GM23248 (cell line): Measurements from ENCODE around the gene NOL6. TPM values are rescaled to one million over a fixed set of nuclear protein-coding genes. Genes with fewer than 3 reads are reported as not detected.

Experiments used
- DNase-seq: peaks from one replicate; pipeline ENCODE4 v3.0.0-alpha.2; 2015
- H2AFZ ChIP-seq: fragments of 200-600 bp; sonication (generic); 2 replicates; pipeline ENCODE4 v1.6.1; 2016; ENCODE audit warnings: antibody characterized with exemption
- H3F3A ChIP-seq: fragments of 200-600 bp; sonication (generic); 2 replicates; pipeline ENCODE4 v1.6.1; 2016; ENCODE audit warnings: mild to moderate bottlenecking, antibody characterized with exemption, mixed run types; ENCODE audit not compliant: insufficient read depth
- H3K27ac ChIP-seq: fragments of 200-600 bp; sonication (generic); 2 replicates; pipeline ENCODE4 v1.5.1; 2016; ENCODE audit warnings: mild to moderate bottlenecking
- H3K27me3 ChIP-seq: fragments of 200-600 bp; sonication (generic); replicated peaks from 2 replicates; pipeline ENCODE4 v1.6.1; 2016; ENCODE audit warnings: mild to moderate bottlenecking; ENCODE audit not compliant: insufficient read depth
- H3K36me3 ChIP-seq: fragments of 200-600 bp; sonication (generic); 2 replicates; pipeline ENCODE4 v1.6.1; 2016; ENCODE audit warnings: low read depth, mild to moderate bottlenecking
- H3K4me1 ChIP-seq: fragments of 200-600 bp; sonication (generic); 2 replicates; pipeline ENCODE4 v1.6.1; 2016; ENCODE audit warnings: mild to moderate bottlenecking; ENCODE audit not compliant: insufficient read depth
- H3K4me2 ChIP-seq: fragments of 200-600 bp; sonication (generic); one replicate; pipeline ENCODE4 v1.6.1; 2016; ENCODE audit warnings: mild to moderate bottlenecking; ENCODE audit not compliant: unreplicated experiment
- H3K4me3 ChIP-seq: fragments of 200-600 bp; sonication (generic); 2 replicates; pipeline ENCODE4 v1.5.1; 2016; ENCODE audit warnings: mild to moderate bottlenecking
- H3K79me2 ChIP-seq: fragments of 200-600 bp; sonication (generic); 2 replicates; pipeline ENCODE4 v1.6.1; 2016; ENCODE audit warnings: mild to moderate bottlenecking; ENCODE audit not compliant: insufficient read depth
- H3K9ac ChIP-seq: fragments of 200-600 bp; sonication (generic); 2 replicates; pipeline ENCODE4 v1.6.1; 2016; ENCODE audit warnings: mild to moderate bottlenecking
- H3K9me2 ChIP-seq: fragments of 200-600 bp; sonication (generic); 2 replicates; pipeline ENCODE4 v1.6.1; 2016; ENCODE audit warnings: mixed run types, mild to moderate bottlenecking, moderate library complexity; ENCODE audit not compliant: insufficient read depth
- H3K9me3 ChIP-seq: fragments of 200-600 bp; sonication (generic); one replicate; pipeline ENCODE4 v1.6.1; 2017; ENCODE audit warnings: low read depth
- H4K20me1 ChIP-seq: fragments of 200-600 bp; sonication (generic); 2 replicates; pipeline ENCODE4 v1.6.0; 2016; ENCODE audit not compliant: insufficient read depth
- EZH2 ChIP-seq: fragments of 200-600 bp; sonication (generic); IDR thresholded peaks from 2 replicates; pipeline ENCODE4 v1.6.1; 2018; ENCODE audit warnings: antibody characterized with exemption, mild to moderate bottlenecking; ENCODE audit not compliant: insufficient read depth, poor library complexity, severe bottlenecking
- EZH2phosphoT487 ChIP-seq: fragments of 200-600 bp; sonication (generic); IDR thresholded peaks from 2 replicates; pipeline ENCODE4 v1.6.1; 2018; ENCODE audit warnings: antibody characterized with exemption, moderate library complexity, mild to moderate bottlenecking, low read depth; ENCODE audit not compliant: insufficient read depth
- WGBS, 2 experiments: methylation state at CpG; one replicate each; pipeline ENCODE4 v1.1.6; 2015 to 2017; ENCODE audit warnings: low lambda C conversion rate in 2 of 2, low coverage in 1 of 2; ENCODE audit errors: missing lambda C conversion rate in 2 of 2; 5-methylcytosine and 5-hydroxymethylcytosine counted together
- in situ Hi-C: fragments of 300-500 bp; cut with MboI; formaldehyde crosslinking; loops from 2 replicates; pipeline ENCODE4 v1.15.0; 2020
- polyA plus RNA-seq: library from polyadenylated mRNA; unstranded; fragments of >200 nt; fragmentation: Nextera tagmentation; extraction: Ambion mirVana; gene quantifications from 2 replicates; pipeline ENCODE4 v1.2.1, GENCODE V29; 2016
- total RNA-seq: library from RNA; depleted of rRNA; stranded (reverse); fragments of >200 nt; shearing (Covaris generic); gene quantifications from 2 replicates; pipeline ENCODE4 v1.2.3, GENCODE V29; 2014

Gene NOL6
- total and polyA plus RNA-seq, 2 experiments from 2014 or later, result 18.0 to 31.2 TPM

DNA sequence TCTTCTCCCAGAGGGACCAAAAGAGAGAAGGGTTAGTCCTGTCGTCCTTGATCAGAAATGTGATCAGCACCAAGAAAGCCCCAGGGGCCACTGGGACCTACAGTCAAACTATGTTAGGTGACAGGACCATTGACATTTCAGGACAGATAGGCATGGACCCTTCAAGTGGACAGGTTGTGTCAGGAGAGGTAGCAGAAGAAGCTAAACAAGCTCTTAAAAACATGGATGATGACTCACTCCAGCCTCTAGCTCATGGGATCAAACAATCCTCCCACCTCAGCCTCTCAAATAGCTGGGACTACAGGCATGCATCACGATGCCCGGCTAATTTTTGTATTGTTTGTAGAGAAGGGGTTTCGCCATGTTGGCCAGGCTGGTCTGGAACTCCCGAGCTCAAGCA, 24.0 kb downstream of the NOL6 start:
- 79 to 80% methylated on average over 5 of the region's 5 CpGs for WGBS, 2 experiments
- TF ChIP-seq EZH2 (no peak), EZH2phosphoT487 (no peak)
- in situ Hi-C loops, result loop anchor here (25.0 kb wide), 1 partner anchor 362 kb away; the partner anchor contains the start of gene SMU1

DNA sequence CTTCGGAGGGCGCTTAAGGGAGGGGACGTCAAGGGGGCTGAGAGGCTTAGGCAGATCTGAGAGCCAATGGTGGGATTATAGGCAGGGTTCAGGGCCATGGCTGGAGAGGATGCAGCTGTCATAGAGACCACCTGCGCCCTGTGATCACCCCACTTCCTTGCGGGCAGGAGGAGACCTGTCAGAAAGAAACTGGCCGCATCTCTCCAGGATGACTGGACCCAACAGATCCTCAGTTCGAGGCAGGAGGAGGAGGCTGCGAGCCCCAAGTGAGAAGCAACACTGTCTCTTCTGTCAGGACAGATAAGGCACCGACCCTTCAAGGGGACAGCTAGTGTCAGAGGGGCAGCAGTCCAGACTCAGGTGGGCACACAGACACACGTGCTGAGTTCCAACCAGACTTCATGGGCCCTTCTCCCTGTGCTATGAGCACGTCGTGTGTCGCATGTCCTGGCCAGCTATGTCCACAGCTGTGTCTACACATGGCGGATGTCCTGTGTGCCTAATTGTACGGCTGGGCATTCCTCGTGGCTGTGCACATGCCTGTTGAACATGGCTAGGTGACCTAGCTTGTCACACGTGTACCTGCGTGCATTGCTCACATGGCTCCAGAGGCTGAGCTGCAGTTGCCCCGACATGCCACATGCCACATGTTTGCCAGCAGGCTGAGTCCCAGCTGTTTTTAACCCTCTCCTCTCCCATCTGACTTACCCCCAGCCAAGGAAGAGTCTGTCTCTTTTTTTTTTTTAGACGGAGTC, 25.7 kb downstream of the NOL6 start:
- peak overlapping the region; percentile 73 for H3K4me2 ChIP-seq
- no peaks in the 10 kb centered on the region for H4K20me1 ChIP-seq
- no peak overlapping the region for H3K27ac ChIP-seq
- WGBS, 2 experiments, result 27 to 28% methylated on average over 20 of the region's 20 CpGs
- in situ Hi-C loops, result no loop called here
- H3F3A ChIP-seq, result no peaks in the 10 kb centered on the region
- peaks cover 6% of the 10 kb centered on the region; the same call in 1 of the 2 replicates for H3K4me1 ChIP-seq
- TF ChIP-seq EZH2phosphoT487 (no peak), EZH2 (no peak)
- no peaks in the 10 kb centered on the region for H3K27me3 ChIP-seq
- H3K9ac ChIP-seq, result no peak overlapping the region
- H3K9me3 ChIP-seq, result no peaks in the 10 kb centered on the region
- DNase-seq, result peak; percentile 35
- H3K36me3 ChIP-seq, result no peaks in the 10 kb centered on the region
- H2AFZ ChIP-seq, result peak overlapping the region; percentile 76
- peak overlapping the region; percentile 71 for H3K4me3 ChIP-seq
- no peaks in the 10 kb centered on the region for H3K79me2 ChIP-seq
- no peaks in the 10 kb centered on the region for H3K9me2 ChIP-seq

More for the DNA sequence above, 24.0 kb downstream of the NOL6 start:
- H3K4me2 ChIP-seq, result no peak overlapping the region
- H3K9ac ChIP-seq, result no peak overlapping the region
- H4K20me1 ChIP-seq, result no peaks in the 10 kb centered on the region
- DNase-seq, result no peak
- no peaks in the 10 kb centered on the region for H3K9me3 ChIP-seq
- no peaks in the 10 kb centered on the region for H3K36me3 ChIP-seq
- no peak overlapping the region for H3K27ac ChIP-seq
- no peaks in the 10 kb centered on the region for H3K9me2 ChIP-seq
- no peak overlapping the region for H2AFZ ChIP-seq
- H3K27me3 ChIP-seq, result no peaks in the 10 kb centered on the region
- no peak overlapping the region for H3K4me3 ChIP-seq
- H3K4me1 ChIP-seq, result peaks cover 6% of the 10 kb centered on the region; the same call in 1 of the 2 replicates
- H3K79me2 ChIP-seq, result no peaks in the 10 kb centered on the region
- no peaks in the 10 kb centered on the region for H3F3A ChIP-seq

DNA sequence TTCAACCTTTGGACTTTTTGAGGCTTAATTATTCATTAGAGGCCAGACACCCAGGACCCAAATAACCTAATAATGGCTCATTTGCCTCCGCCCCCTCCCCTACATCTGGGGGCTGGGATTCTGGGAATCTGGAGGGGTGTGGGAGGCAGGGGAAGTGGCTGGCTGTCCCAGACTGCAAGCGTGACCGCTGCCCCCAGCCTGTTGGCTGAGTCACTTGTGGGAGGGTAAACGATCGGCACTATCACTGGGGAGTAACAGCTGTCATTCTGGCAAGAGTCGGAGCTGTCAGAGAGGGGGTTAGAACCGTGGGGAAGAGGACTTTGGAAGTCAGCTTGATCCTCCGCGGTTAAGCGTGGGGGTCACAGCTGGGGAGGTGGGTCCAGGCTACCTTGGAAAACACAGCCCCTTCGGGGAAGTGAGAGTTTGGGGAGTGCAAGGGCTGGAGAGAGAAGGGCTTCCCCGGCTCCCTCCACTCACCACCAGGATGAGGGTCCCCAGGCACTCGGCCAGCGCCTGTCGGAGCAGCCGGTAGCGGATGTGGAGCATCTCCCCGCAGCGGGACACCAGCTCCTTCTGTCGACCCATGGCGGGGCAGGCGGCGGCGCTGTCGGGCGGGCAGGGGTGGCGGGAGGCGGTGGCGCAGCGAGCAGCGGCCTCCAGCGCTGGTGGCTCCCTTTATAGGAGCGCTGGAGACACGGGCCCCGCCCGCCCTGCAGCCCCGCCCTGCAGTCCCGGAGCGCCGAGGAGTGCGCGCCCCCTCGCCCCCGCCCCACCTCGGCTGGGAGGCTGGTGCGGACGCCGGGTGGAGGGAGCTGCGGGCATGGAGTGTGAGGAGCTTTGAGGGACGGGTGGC, 26.6 kb downstream of the NOL6 start, which contains the start of gene AQP3:
Gene AQP3 (minus strand): TSS at position 648 of the 853 bp plus-strand sequence. CDS start 63 bp downstream, at position 585.
- Histone ChIP-seq H3K9me2 (no peaks in the 10 kb centered on the region), H3K4me1 (peaks cover 6% of the 10 kb centered on the region; the same call in 1 of the 2 replicates), H3K4me3 (peak within 1 kb of the TSS; percentile 71), H3K36me3 (no peaks in the 10 kb centered on the region), H3F3A (no peaks in the 10 kb centered on the region), H4K20me1 (no peaks in the 10 kb centered on the region), H3K4me2 (peak within 1 kb of the TSS; percentile 73), H3K27me3 (no peaks in the 10 kb centered on the region), H2AFZ (peak within 1 kb of the TSS; percentile 76), H3K27ac (no peak within 1 kb of the TSS), H3K9me3 (no peaks in the 10 kb centered on the region), H3K9ac (0 out of 2 replicates have a peak within 1 kb of the TSS, but pooled peaks have one; percentile 22), H3K79me2 (no peaks in the 10 kb centered on the region)
- peak; percentile 73 for DNase-seq
- 2 to 4% methylated on average over 23 to 38 of the region's 50 CpGs for WGBS, 2 experiments
- TF ChIP-seq EZH2, result no peak
- in situ Hi-C loops, result no loop called here

DNA sequence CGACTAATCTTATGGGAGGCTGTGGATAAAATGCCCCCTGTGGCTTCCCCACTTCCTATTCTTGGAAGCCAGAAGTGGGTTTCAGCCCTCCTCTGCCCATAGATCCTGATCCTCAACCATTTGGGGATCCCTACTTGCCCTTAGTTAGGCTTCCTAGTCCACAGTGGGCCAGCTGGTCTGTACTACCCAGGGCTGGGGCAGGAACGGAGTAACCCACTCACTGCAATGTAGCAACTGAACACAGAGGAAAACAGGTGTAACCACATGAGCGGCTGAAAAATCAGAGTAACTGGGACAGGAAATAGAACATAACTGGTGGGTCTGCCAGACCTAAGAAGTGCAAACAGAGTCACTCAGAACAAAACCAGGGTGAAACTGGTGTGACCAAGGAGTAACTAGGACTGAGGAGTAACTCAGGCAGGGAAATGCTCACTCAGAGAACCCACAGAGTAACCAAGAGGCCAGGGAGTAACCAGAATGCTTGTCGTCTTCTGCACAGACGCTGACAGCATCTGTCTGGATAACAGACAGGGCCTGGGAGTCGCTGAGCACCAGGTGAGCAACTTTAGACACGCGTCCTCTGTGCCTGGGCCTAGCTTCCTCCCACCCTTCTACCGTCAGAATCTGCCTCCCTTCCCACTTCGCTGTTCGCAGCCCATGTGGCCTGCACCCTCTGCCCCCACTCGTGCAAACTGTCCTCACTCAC, 27.3 kb downstream of the NOL6 start:
- Histone ChIP-seq H3F3A (no peaks in the 10 kb centered on the region), H3K9me2 (no peaks in the 10 kb centered on the region), H3K36me3 (no peaks in the 10 kb centered on the region), H3K27ac (no peak overlapping the region), H3K9ac (no peak overlapping the region), H3K4me2 (peak overlapping the region; percentile 73), H3K79me2 (no peaks in the 10 kb centered on the region), H3K27me3 (no peaks in the 10 kb centered on the region), H3K9me3 (no peaks in the 10 kb centered on the region), H3K4me3 (no peak overlapping the region), H4K20me1 (no peaks in the 10 kb centered on the region), H2AFZ (peak overlapping the region; percentile 76), H3K4me1 (peaks cover 6% of the 10 kb centered on the region; the same call in 1 of the 2 replicates)
- WGBS, 2 experiments, result 81 to 82% methylated on average over 12 of the region's 12 CpGs
- no peak for DNase-seq
- TF ChIP-seq EZH2phosphoT487 (no peak), EZH2 (no peak)
- in situ Hi-C loops, result no loop called here
